Measurements from ENCODE around the gene NFATC2.

The NFATC2 gene

GRCh38 chr20:51562332-51563173 is 20.0 kb upstream of the NFATC2 start:
- peak; percentile 93 for DNase-seq
- H3K4me3 ChIP-seq (ENCODE audit: low read depth, low read length) = peak overlapping the region; percentile 82
- H3K27me3 ChIP-seq (replicated peaks) = no peaks in the 10 kb centered on the region
- no peaks in the 10 kb centered on the region for H3K36me3 ChIP-seq (replicated peaks)
- in situ Hi-C loops (cut with HindIII; ENCODE audit: low pct_ligation_motif_present, low sequenced_read_pairs) = no loop called here
- peak overlapping the region; percentile 91 for H3K27ac ChIP-seq
- peak; percentile 6 for TF ChIP-seq CTCF (IDR thresholded peaks at IDR 0.05; ENCODE audit: low read depth, low read length, missing control alignments)

GRCh38 chr20:51562027-51562331 is 19.5 kb upstream of the NFATC2 start:
- peak; percentile 46 for DNase-seq
- Histone ChIP-seq H3K36me3 (replicated peaks) (no peaks in the 10 kb centered on the region), H3K4me3 (ENCODE audit: low read depth, low read length) (peak overlapping the region; percentile 82), H3K27ac (peak overlapping the region; percentile 91), H3K27me3 (replicated peaks) (no peaks in the 10 kb centered on the region)
- in situ Hi-C loops (cut with HindIII; ENCODE audit: low pct_ligation_motif_present, low sequenced_read_pairs) = no loop called here
- no peak for TF ChIP-seq CTCF (IDR thresholded peaks at IDR 0.05; ENCODE audit: low read depth, low read length, missing control alignments)

GRCh38 chr20:51560550-51561307 is 18.2 kb upstream of the NFATC2 start:
- H3K27me3 ChIP-seq (replicated peaks) = no peaks in the 10 kb centered on the region
- H3K4me3 ChIP-seq (ENCODE audit: low read depth, low read length) = peak overlapping the region; percentile 82
- DNase-seq = no peak

GRCh38 chr20:51560042-51560441 is 17.5 kb upstream of the NFATC2 start:
- in situ Hi-C loops (cut with HindIII; ENCODE audit: low pct_ligation_motif_present, low sequenced_read_pairs) = no loop called here
- Histone ChIP-seq H3K27ac (no peak overlapping the region), H3K36me3 (replicated peaks) (no peaks in the 10 kb centered on the region), H3K4me3 (ENCODE audit: low read depth, low read length) (no peak overlapping the region), H3K27me3 (replicated peaks) (no peaks in the 10 kb centered on the region)
- DNase-seq = no peak
- no peak for TF ChIP-seq CTCF (IDR thresholded peaks at IDR 0.05; ENCODE audit: low read depth, low read length, missing control alignments)

More at GRCh38 chr20:51560550-51561307, 18.2 kb upstream of the NFATC2 start:
- in situ Hi-C loops (cut with HindIII; ENCODE audit: low pct_ligation_motif_present, low sequenced_read_pairs) = no loop called here
- no peak overlapping the region for H3K27ac ChIP-seq
- TF ChIP-seq CTCF (IDR thresholded peaks at IDR 0.05; ENCODE audit: low read depth, low read length, missing control alignments) = no peak
- H3K36me3 ChIP-seq (replicated peaks) = no peaks in the 10 kb centered on the region

GRCh38 chr20:51554538-51555165 is 12.1 kb upstream of the NFATC2 start:
- Histone ChIP-seq H3K27ac (no peak overlapping the region), H3K27me3 (replicated peaks) (no peaks in the 10 kb centered on the region), H3K4me3 (ENCODE audit: low read depth, low read length) (no peak overlapping the region), H3K36me3 (replicated peaks) (no peaks in the 10 kb centered on the region)
- no peak for TF ChIP-seq CTCF (IDR thresholded peaks at IDR 0.05; ENCODE audit: low read depth, low read length, missing control alignments)
- no peak for DNase-seq
- in situ Hi-C loops (cut with HindIII; ENCODE audit: low pct_ligation_motif_present, low sequenced_read_pairs) = no loop called here
